CD14-positive monocyte (primary cell): ENCODE results near the gene RARB. TPM values are rescaled to one million over a fixed set of nuclear protein-coding genes. Genes with fewer than 3 reads are reported as not detected.

Experiments
- DNase-seq, 3 donors: peaks; one replicate each; pipeline ENCODE4 v3.0.0-alpha.2; 2011 to 2022
- H2AFZ ChIP-seq: 2 replicates; pipeline ENCODE4 v1.6.0; 2012; ENCODE audit warnings: mild to moderate bottlenecking, low read depth, low read length, inconsistent platforms; ENCODE audit not compliant: insufficient read depth, poor library complexity, severe bottlenecking
- H3K27ac ChIP-seq, 2 donors: 1 replicate in 1 of 2; 2 replicates in 1 of 2; pipeline ENCODE4 v1.5.1; 2012 to 2013; ENCODE audit warnings: low read length in 2 of 2, control low read depth in 1 of 2, inconsistent platforms in 1 of 2, low read depth in 1 of 2, mild to moderate bottlenecking in 1 of 2
- H3K27me3 ChIP-seq, 2 donors: one replicate each; pipeline versions ENCODE4 v1.6.0 to v1.6.1; 2011 to 2013; ENCODE audit warnings: low read length in 2 of 2; ENCODE audit not compliant: control insufficient read depth in 2 of 2, insufficient read depth in 2 of 2
- H3K36me3 ChIP-seq, 2 donors: replicated peaks in 1 of 2; 1 replicate in 1 of 2; 2 replicates in 1 of 2; pipeline versions ENCODE4 v1.5.1 to v1.6.1; 2012 to 2013; ENCODE audit warnings: low read length in 2 of 2, control low read depth in 1 of 2, inconsistent platforms in 1 of 2, mild to moderate bottlenecking in 1 of 2; ENCODE audit not compliant: insufficient read depth in 2 of 2, control insufficient read depth in 1 of 2
- H3K4me1 ChIP-seq, 2 donors: 1 replicate in 1 of 2; 2 replicates in 1 of 2; pipeline versions ENCODE4 v1.5.1 to v1.6.1; 2012 to 2013; ENCODE audit warnings: low read length in 2 of 2, control low read depth in 1 of 2, inconsistent platforms in 1 of 2, mild to moderate bottlenecking in 1 of 2, moderate library complexity in 1 of 2; ENCODE audit not compliant: insufficient read depth in 2 of 2, control insufficient read depth in 1 of 2
- H3K4me2 ChIP-seq: replicated peaks from 2 replicates; pipeline ENCODE3; 2012; ENCODE audit warnings: low read length, moderate library complexity, mild to moderate bottlenecking; ENCODE audit not compliant: poor library complexity, severe bottlenecking; ENCODE audit errors: extremely low read depth
- H3K4me3 ChIP-seq, 3 experiments: fragments of 200-600 bp in 1 of 3; sonication (generic) in 1 of 3; replicated peaks in 1 of 3; 1 replicate in 2 of 3; 2 replicates in 1 of 3; pipeline ENCODE4 v1.5.1; 2011 to 2013; ENCODE audit warnings: low read length in 3 of 3, mild to moderate bottlenecking in 3 of 3, control low read depth in 2 of 3, low read depth in 2 of 3, inconsistent platforms in 1 of 3, moderate library complexity in 1 of 3
- H3K79me2 ChIP-seq: 2 replicates; pipeline ENCODE4 v1.6.0; 2012; ENCODE audit warnings: mild to moderate bottlenecking, control low read depth, inconsistent platforms, low read length, moderate library complexity; ENCODE audit not compliant: insufficient read depth
- H3K9ac ChIP-seq: 2 replicates; pipeline ENCODE4 v1.6.0; 2017; ENCODE audit warnings: low read length, mild to moderate bottlenecking; ENCODE audit not compliant: insufficient read depth, poor library complexity, severe bottlenecking
- H3K9me3 ChIP-seq, 2 donors: replicated peaks in 1 of 2; 1 replicate in 1 of 2; 2 replicates in 1 of 2; pipeline versions ENCODE4 v1.5.1 to v1.6.1; 2012 to 2013; ENCODE audit warnings: low read length in 2 of 2, control low read depth in 1 of 2; ENCODE audit not compliant: control insufficient read depth in 1 of 2, insufficient read depth in 1 of 2
- H4K20me1 ChIP-seq: 2 replicates; pipeline ENCODE4 v1.6.0; 2012; ENCODE audit warnings: mild to moderate bottlenecking, low read length, control low read depth, moderate library complexity; ENCODE audit not compliant: insufficient read depth
- H3K27ac Mint-ChIP-seq, 7 donors: one replicate each; pipeline ENCODE4 v1.8.0; 2020; ENCODE audit warnings: mild to moderate bottlenecking in 7 of 7, mixed read lengths in 7 of 7, moderate library complexity in 6 of 7, inconsistent platforms in 2 of 7
- H3K27me3 Mint-ChIP-seq, 3 donors: one replicate each; pipeline ENCODE4 v1.8.0; 2021 to 2022; ENCODE audit warnings: low read depth in 3 of 3, mild to moderate bottlenecking in 3 of 3, mixed read lengths in 3 of 3, moderate library complexity in 3 of 3, inconsistent platforms in 1 of 3
- H3K36me3 Mint-ChIP-seq, 2 donors: one replicate each; pipeline ENCODE4 v1.8.0; 2020; ENCODE audit warnings: mixed read lengths in 2 of 2, inconsistent platforms in 1 of 2, mild to moderate bottlenecking in 1 of 2
- H3K4me1 Mint-ChIP-seq: one replicate; pipeline ENCODE4 v1.8.0; 2020; ENCODE audit warnings: mild to moderate bottlenecking, mixed read lengths
- H3K4me3 Mint-ChIP-seq, 2 donors: one replicate each; pipeline ENCODE4 v1.8.0; 2020; ENCODE audit warnings: mild to moderate bottlenecking in 2 of 2, mixed read lengths in 2 of 2, moderate library complexity in 1 of 2
- H3K9me3 Mint-ChIP-seq, 7 donors: one replicate each; pipeline ENCODE4 v1.8.0; 2020 to 2022; ENCODE audit warnings: mixed read lengths in 7 of 7, mild to moderate bottlenecking in 6 of 7, moderate library complexity in 6 of 7, inconsistent platforms in 2 of 7
- WGBS: methylation state at CpG from one replicate; pipeline ENCODE4 v1.1.5; 2013; ENCODE audit warnings: missing lambda C conversion rate; ENCODE audit not compliant: insufficient coverage; 5-methylcytosine and 5-hydroxymethylcytosine counted together
- intact Hi-C, 2 donors: fragments of 100-400 bp; cut with micrococcal nuclease; formaldehyde crosslinking; loops; one replicate each; pipeline versions ENCODE4 v1.15.0 to v1.15.1; 2023
- polyA plus RNA-seq, 3 donors: library from polyadenylated mRNA; depleted of rRNA in 1 of 3; unstranded in 2 of 3; stranded (reverse) in 1 of 3; fragments of 300-500 nt in 2 of 3; fragments of >200 nt in 1 of 3; fragmentation: Illumina TruSeq in 2 of 3; gene quantifications; 1 replicate in 2 of 3; 2 replicates in 1 of 3; pipeline ENCODE4 v1.2.3, GENCODE V29; 2012 to 2021
- TF ChIP-seq, protein P1 (sequence below): fragments of 200-600 bp; IDR thresholded peaks from one replicate; pipeline ENCODE4 v1.8.0; 2022; ENCODE audit warnings: antibody characterized with exemption, mild to moderate bottlenecking

The RARB gene
- polyA plus RNA-seq, 3 donors, result not detected

DNA sequence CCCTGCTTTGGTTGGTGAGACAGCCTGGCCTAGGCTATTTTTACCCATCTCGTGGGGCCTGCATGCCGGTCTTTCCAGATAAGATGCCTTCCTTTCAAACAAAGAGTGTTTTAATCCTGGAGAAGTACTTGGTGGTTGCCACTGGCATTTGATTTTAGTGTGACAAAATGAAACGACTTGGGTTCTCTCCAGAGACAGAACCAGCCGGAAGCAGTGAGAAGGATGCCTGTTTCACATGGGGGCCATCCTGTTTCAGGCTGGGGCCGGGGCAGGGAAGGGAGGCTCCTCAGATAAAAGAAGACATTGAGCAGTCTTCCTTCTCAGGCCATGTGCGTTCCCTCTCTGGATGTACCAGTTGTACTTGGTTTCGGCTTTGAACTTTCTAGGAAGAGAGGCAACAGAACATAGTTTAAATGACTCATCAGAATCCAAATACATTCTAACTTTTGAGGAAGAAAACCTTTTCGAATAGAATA, 161.8 kb downstream of the RARB start:
- Mint-ChIP-seq H3K9me3 (peaks cover 0 to 2% (median 0%) of the 10 kb centered on the region in 7 donors), H3K4me3 (no peak overlapping the region), H3K27ac (no peak overlapping the region), H3K27me3 (peaks cover 0 to 1% (median 0%) of the 10 kb centered on the region in 3 donors), H3K4me1 (peaks cover 8% of the 10 kb centered on the region), H3K36me3 (no peaks in the 10 kb centered on the region)
- Histone ChIP-seq H3K79me2 (no peaks in the 10 kb centered on the region), H2AFZ (no peak overlapping the region), H3K9ac (no peak overlapping the region), H3K4me1 (no peaks in the 10 kb centered on the region), H3K27me3 (no peaks in the 10 kb centered on the region), H3K36me3 (no peaks in the 10 kb centered on the region), H3K9me3 (no peaks in the 10 kb centered on the region), H4K20me1 (no peaks in the 10 kb centered on the region), H3K4me3 (no peak overlapping the region), H3K27ac (no peak overlapping the region), H3K4me2 (no peak overlapping the region)
- 58% methylated on average over 2 of the region's 8 CpGs for WGBS
- DNase-seq, result no peak
- TF ChIP-seq, protein P1, sequence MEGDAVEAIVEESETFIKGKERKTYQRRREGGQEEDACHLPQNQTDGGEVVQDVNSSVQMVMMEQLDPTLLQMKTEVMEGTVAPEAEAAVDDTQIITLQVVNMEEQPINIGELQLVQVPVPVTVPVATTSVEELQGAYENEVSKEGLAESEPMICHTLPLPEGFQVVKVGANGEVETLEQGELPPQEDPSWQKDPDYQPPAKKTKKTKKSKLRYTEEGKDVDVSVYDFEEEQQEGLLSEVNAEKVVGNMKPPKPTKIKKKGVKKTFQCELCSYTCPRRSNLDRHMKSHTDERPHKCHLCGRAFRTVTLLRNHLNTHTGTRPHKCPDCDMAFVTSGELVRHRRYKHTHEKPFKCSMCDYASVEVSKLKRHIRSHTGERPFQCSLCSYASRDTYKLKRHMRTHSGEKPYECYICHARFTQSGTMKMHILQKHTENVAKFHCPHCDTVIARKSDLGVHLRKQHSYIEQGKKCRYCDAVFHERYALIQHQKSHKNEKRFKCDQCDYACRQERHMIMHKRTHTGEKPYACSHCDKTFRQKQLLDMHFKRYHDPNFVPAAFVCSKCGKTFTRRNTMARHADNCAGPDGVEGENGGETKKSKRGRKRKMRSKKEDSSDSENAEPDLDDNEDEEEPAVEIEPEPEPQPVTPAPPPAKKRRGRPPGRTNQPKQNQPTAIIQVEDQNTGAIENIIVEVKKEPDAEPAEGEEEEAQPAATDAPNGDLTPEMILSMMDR, result no peak
- intact Hi-C loops, result loop anchor here (10.0 kb wide), 2 partner anchors 145 to 905 kb away; no protein-coding TSS in a partner anchor

DNA sequence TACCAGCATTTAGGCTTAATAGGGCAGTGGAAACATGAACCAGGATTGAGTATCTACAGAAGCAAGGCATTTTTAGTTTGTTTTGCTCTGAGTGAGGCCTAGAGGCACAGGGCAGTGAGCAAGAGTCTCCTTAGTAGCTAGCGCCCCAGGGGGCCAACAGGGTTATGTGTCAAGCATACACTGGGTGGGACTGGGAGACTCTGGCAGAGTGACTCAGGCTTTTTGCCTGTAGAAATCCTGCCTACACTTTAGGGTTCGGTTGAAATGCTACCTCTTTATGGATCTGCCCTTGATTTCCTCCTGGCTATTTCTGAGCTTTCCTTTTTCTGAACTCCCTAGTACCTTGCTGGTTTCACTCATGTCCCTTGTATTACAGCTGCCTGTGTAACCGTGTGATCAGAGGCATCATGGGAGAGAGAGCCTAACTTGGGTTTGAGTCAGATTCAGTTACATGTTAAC, 164.5 kb downstream of the RARB start:
- 14% methylated on average over 2 of the region's 3 CpGs for WGBS
- Histone ChIP-seq H3K79me2 (no peaks in the 10 kb centered on the region), H3K36me3 (peaks cover 12 to 21% of the 10 kb centered on the region in 2 donors), H2AFZ (no peak overlapping the region), H3K9me3 (no peaks in the 10 kb centered on the region), H3K27me3 (no peaks in the 10 kb centered on the region), H3K4me1 (no peaks in the 10 kb centered on the region), H3K4me2 (no peak overlapping the region), H3K27ac (no peak overlapping the region), H3K9ac (no peak overlapping the region), H4K20me1 (no peaks in the 10 kb centered on the region), H3K4me3 (no peak overlapping the region)
- H3K4me3 Mint-ChIP-seq, result no peak overlapping the region
- H3K9me3 Mint-ChIP-seq, result peaks cover 0 to 2% (median 0%) of the 10 kb centered on the region in 7 donors
- H3K36me3 Mint-ChIP-seq, result peaks cover 6 to 15% of the 10 kb centered on the region in 2 donors
- TF ChIP-seq, protein P1, result no peak
- H3K4me1 Mint-ChIP-seq, result peaks cover 8% of the 10 kb centered on the region
- intact Hi-C loops, result loop anchor here in 1 of 2 donors (10.0 kb wide), 1 partner anchor 908 kb away; no protein-coding TSS in a partner anchor
- no peaks in the 10 kb centered on the region for H3K27me3 Mint-ChIP-seq
- no peak overlapping the region for H3K27ac Mint-ChIP-seq
- no peak for DNase-seq
